IPS-11a (cell line): Measurements from ENCODE around the gene OXNAD1.

Experiments
- H3K4me3 ChIP-seq: one replicate; pipeline ENCODE4 v1.5.1; 2013; ENCODE audit warnings: low read depth, low read length, control low read depth

Gene OXNAD1

GRCh38 chr3:16352428-16352827 lies 87.4 kb downstream of the OXNAD1 start:
- H3K4me3 ChIP-seq, result no peak overlapping the region

DNA sequence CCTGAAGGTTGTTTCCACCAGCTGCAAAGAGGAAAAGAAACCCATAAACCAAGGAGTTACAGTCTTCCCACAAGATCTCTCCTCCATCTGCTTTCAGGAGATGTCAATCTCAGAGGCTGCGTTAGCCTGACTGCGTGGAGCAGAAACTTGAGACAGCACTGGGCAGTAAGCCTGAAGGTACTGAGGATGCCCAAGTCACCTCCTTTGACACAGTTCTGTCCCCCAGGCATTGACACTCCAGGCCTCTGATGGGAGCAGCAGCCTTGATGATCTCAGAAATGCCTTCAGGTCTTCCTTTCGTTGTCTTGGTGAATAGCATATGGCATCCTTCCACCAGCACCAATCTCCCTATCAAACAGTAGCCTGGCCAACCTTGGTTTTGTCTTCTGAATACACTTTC lies 89.3 kb downstream of the OXNAD1 start:
- H3K4me3 ChIP-seq, result no peak overlapping the region
